SK-N-SH (cell line): ENCODE results near the gene CREB5.

Experiments used
- EZH2phosphoT487 ChIP-seq: fragments of 200-600 bp; sonication (generic); IDR thresholded peaks from 2 replicates; pipeline ENCODE4 v1.6.1; 2017; ENCODE audit warnings: low read depth, mixed run types, mild to moderate bottlenecking, antibody characterized with exemption, moderate library complexity, borderline replicate concordance
- NFIC ChIP-seq: IDR thresholded peaks from 2 replicates; pipeline ENCODE4 v1.4.0; 2012; ENCODE audit warnings: borderline replicate concordance
- NRF1 ChIP-seq: IDR thresholded peaks from 2 replicates; pipeline ENCODE4 v1.6.1; 2012; ENCODE audit warnings: low read depth, mild to moderate bottlenecking, low read length
- POLR2AphosphoS5 ChIP-seq: IDR thresholded peaks from 2 replicates; pipeline ENCODE4 v1.6.1; 2012; ENCODE audit warnings: low read depth, low read length
- RFX5 ChIP-seq: IDR thresholded peaks from 2 replicates; pipeline ENCODE4 v1.6.1; 2012; ENCODE audit warnings: mild to moderate bottlenecking, improper control_type of control experiment, low read length
- SIN3A ChIP-seq: IDR thresholded peaks from 2 replicates; pipeline ENCODE4 v1.6.1; 2012; ENCODE audit warnings: low read depth, mild to moderate bottlenecking, low read length, moderate library complexity, borderline replicate concordance
- SMC3 ChIP-seq: IDR thresholded peaks from 2 replicates; pipeline ENCODE4 v1.6.1; 2012; ENCODE audit warnings: low read depth, low read length, improper control_type of control experiment
- TAF1 ChIP-seq: IDR thresholded peaks from 2 replicates; pipeline ENCODE4 v1.6.1; 2012; ENCODE audit warnings: low read depth, mild to moderate bottlenecking, low read length, moderate library complexity, borderline replicate concordance
- TF ChIP-seq, protein P1 (sequence below): fragments of 150-350 bp; IDR thresholded peaks from 2 replicates; pipeline ENCODE4 v1.6.1; 2017; ENCODE audit warnings: antibody characterized with exemption, low read length, low read depth, borderline replicate concordance
- TF ChIP-seq, protein P2 (sequence below): fragments of 200-600 bp; sonication (generic); IDR thresholded peaks from 2 replicates; pipeline ENCODE4 v1.6.1; 2017; ENCODE audit warnings: antibody characterized with exemption, mild to moderate bottlenecking, moderate library complexity
- TF ChIP-seq, protein P3 (sequence below): IDR thresholded peaks from 2 replicates; pipeline ENCODE4 v1.4.0; 2012; ENCODE audit warnings: low read depth, borderline replicate concordance
- TF ChIP-seq, protein P4 (sequence below): IDR thresholded peaks from 2 replicates; pipeline ENCODE4 v1.4.0; 2012; ENCODE audit warnings: low read depth

DNA sequence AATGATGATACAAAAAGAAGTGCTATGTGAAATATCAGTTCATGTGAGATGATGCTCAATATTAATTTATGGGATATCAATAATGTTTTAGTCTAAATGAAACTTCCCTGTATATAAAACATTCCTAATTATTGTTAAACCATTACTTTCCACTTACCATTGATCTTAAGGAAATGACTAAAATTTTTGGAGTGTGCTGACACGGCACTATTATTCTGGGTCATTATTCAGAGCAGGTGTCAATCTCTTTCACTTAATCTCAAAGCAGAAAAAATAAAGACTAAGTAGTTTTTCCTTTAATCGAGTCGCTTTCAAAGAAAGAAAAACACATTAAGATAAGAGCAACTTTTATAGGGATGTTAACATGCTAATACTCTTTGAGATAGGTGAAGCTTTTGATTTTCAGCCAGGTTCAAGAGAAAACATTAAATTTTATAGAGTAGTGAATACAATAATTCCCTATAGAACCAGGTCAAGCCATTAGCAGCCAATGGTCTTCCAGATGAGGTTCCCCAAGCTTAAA lies 11.4 kb upstream of the CREB5 start:
- TF ChIP-seq, protein P1, sequence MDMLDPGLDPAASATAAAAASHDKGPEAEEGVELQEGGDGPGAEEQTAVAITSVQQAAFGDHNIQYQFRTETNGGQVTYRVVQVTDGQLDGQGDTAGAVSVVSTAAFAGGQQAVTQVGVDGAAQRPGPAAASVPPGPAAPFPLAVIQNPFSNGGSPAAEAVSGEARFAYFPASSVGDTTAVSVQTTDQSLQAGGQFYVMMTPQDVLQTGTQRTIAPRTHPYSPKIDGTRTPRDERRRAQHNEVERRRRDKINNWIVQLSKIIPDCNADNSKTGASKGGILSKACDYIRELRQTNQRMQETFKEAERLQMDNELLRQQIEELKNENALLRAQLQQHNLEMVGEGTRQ, result no peak
- TF ChIP-seq, protein P2, sequence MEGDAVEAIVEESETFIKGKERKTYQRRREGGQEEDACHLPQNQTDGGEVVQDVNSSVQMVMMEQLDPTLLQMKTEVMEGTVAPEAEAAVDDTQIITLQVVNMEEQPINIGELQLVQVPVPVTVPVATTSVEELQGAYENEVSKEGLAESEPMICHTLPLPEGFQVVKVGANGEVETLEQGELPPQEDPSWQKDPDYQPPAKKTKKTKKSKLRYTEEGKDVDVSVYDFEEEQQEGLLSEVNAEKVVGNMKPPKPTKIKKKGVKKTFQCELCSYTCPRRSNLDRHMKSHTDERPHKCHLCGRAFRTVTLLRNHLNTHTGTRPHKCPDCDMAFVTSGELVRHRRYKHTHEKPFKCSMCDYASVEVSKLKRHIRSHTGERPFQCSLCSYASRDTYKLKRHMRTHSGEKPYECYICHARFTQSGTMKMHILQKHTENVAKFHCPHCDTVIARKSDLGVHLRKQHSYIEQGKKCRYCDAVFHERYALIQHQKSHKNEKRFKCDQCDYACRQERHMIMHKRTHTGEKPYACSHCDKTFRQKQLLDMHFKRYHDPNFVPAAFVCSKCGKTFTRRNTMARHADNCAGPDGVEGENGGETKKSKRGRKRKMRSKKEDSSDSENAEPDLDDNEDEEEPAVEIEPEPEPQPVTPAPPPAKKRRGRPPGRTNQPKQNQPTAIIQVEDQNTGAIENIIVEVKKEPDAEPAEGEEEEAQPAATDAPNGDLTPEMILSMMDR, result no peak
- TF ChIP-seq NRF1 (no peak), TAF1 (no peak), SIN3A (no peak), POLR2AphosphoS5 (no peak), EZH2phosphoT487 (no peak), RFX5 (no peak), SMC3 (no peak), NFIC (no peak)
- TF ChIP-seq, protein P3, sequence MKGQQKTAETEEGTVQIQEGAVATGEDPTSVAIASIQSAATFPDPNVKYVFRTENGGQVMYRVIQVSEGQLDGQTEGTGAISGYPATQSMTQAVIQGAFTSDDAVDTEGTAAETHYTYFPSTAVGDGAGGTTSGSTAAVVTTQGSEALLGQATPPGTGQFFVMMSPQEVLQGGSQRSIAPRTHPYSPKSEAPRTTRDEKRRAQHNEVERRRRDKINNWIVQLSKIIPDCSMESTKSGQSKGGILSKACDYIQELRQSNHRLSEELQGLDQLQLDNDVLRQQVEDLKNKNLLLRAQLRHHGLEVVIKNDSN, result no peak
- TF ChIP-seq, protein P4, sequence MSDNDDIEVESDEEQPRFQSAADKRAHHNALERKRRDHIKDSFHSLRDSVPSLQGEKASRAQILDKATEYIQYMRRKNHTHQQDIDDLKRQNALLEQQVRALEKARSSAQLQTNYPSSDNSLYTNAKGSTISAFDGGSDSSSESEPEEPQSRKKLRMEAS, result no peak
